DND-41 (cell line): ENCODE results near the gene KLHL2.
"Not testable (repeated sequence)": the region's sequence is repeated elsewhere in the genome, so short reads cannot be mapped to it uniquely, and the experiment has no call there.

Experiments used
- CTCF ChIP-seq: IDR thresholded peaks from 2 replicates; pipeline ENCODE4 v1.5.1; 2012; ENCODE audit warnings: borderline replicate concordance, low read length, moderate library complexity, mild to moderate bottlenecking; ENCODE audit not compliant: poor library complexity, severe bottlenecking; ENCODE audit errors: extremely low read depth
- EZH2 ChIP-seq: IDR thresholded peaks from 3 replicates; pipeline ENCODE4 v1.6.1; 2012; ENCODE audit warnings: borderline replicate concordance, low read depth, mild to moderate bottlenecking, moderate library complexity, low read length, inconsistent platforms; ENCODE audit not compliant: severe bottlenecking

- not testable (repeated sequence) for TF ChIP-seq CTCF, EZH2
These were observed 29.5 kb downstream of the KLHL2 start for GRCh38 chr4:165236852-165237251.
